Measurements from ENCODE around the gene PILRA. TPM values are rescaled to one million over a fixed set of nuclear protein-coding genes. Genes with fewer than 3 reads are reported as not detected.

The PILRA gene
- total and polyA plus RNA-seq, 2 of the 13 experiments (the other 11 are each of a cell fraction or from before 2014, with no cell fraction given), result 0.13 to 1.3 TPM

- peak; percentile 73; the same call in 1 of the 2 replicates for TF ChIP-seq ZHX2 (IDR thresholded peaks at IDR 0.05; ENCODE audit: low read depth)
- TF ChIP-seq ZHX2 (CRISPR knock-in tag; IDR thresholded peaks at IDR 0.05; ENCODE audit: borderline replicate concordance), result no peak
- peak; percentile 72 for TF ChIP-seq ATF7-NPFF (CRISPR knock-in tag; IDR thresholded peaks at IDR 0.05; ENCODE audit: low read depth)
- TF ChIP-seq CENPX (CRISPR knock-in tag; IDR thresholded peaks at IDR 0.05), result no peak
- TF ChIP-seq ASH2L (IDR thresholded peaks at IDR 0.05; ENCODE audit: insufficient read length, low read depth, low read length), result peak; percentile 64
- TF ChIP-seq SIN3A (IDR thresholded peaks at IDR 0.05; ENCODE audit: borderline replicate concordance, low read depth, low read length), result 0 out of 2 replicates have a peak, but pooled peaks have one; percentile 10
- TF ChIP-seq KDM4B (CRISPR knock-in tag; IDR thresholded peaks at IDR 0.05), result no peak
- TF ChIP-seq KAT2B (IDR thresholded peaks at IDR 0.05; ENCODE audit: borderline replicate concordance, low read depth, low read length), result no peak
- TF ChIP-seq ZFP36L2 (CRISPR knock-in tag; IDR thresholded peaks at IDR 0.05), result no peak
- no peak for TF ChIP-seq RERE (CRISPR knock-in tag; IDR thresholded peaks at IDR 0.05; ENCODE audit: low read depth)
- TF ChIP-seq TP53 (CRISPR knock-in tag; conservative IDR thresholded peaks at IDR 0.05), result no peak
- TF ChIP-seq CBX5 (CRISPR knock-in tag; IDR thresholded peaks at IDR 0.05; ENCODE audit: borderline replicate concordance), result no peak; the same call in 1 of the 2 replicates
- TF ChIP-seq SNAI1 (CRISPR knock-in tag; IDR thresholded peaks at IDR 0.05; ENCODE audit: borderline replicate concordance), result no peak
- TF ChIP-seq ZNF17 (CRISPR knock-in tag; IDR thresholded peaks at IDR 0.05), result no peak
- peak; percentile 47; the same call in 1 of the 2 replicates for TF ChIP-seq RFXAP (CRISPR knock-in tag; IDR thresholded peaks at IDR 0.05; ENCODE audit: borderline replicate concordance)
- TF ChIP-seq ZNF720 (CRISPR knock-in tag; IDR thresholded peaks at IDR 0.05), result no peak; the same call in 1 of the 2 replicates
- TF ChIP-seq HDAC1 (CRISPR knock-in tag; IDR thresholded peaks at IDR 0.05), result peak; percentile 4; the same call in 1 of the 2 replicates
- TF ChIP-seq ZNF496 (CRISPR knock-in tag; IDR thresholded peaks at IDR 0.05; ENCODE audit: insufficient replicate concordance), result no peak
- no peak for TF ChIP-seq NFIC (IDR thresholded peaks at IDR 0.05; ENCODE audit: low read length)
- no peak for TF ChIP-seq ZNF207 (IDR thresholded peaks at IDR 0.05; ENCODE audit: borderline replicate concordance)
These were observed 55.8 kb downstream of the PILRA start (continued) for GRCh38 chr7:100428967-100429636.

All from HepG2 (cell line).